Measurements from ENCODE around the gene SCAMP4. TPM values are rescaled to one million over a fixed set of nuclear protein-coding genes. Genes with fewer than 3 reads are reported as not detected.

Gene SCAMP4
- total and polyA plus RNA-seq, 2 of the 13 experiments (the other 11 are each of a cell fraction or from before 2014, with no cell fraction given), result 10.7 to 13.7 TPM

DNA sequence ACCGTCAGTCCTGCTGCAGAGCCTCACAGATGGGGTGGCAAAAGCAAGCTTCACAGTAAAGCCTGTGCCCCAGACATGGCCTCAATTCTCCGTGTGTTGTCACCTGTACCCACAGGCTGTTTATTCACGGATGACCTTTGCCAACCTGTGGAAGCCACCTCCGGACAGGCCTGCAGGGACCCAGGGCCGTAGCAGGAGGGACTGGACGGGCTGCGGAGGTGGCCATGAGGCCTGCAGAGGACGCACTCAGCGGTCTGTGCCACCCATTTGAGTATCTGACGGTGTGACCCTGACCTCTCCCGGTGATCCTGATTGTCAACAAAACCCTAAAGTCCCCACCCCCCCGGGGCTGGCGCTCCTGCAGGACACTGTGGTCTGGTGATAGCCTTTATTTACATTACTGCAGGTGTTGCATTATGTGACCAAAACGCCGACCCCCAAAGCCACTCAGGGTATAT, 34.0 kb upstream of the SCAMP4 start:
- no TSS peak for BruUV-seq (replicated peaks)
- Histone ChIP-seq H3K27me3 (ENCODE audit: control insufficient read depth in 1 of 2, insufficient read depth in 2 of 2, low read length in 2 of 2) (no peaks in the 10 kb centered on the region), H3K9me3 (ENCODE audit: low read length) (no peaks in the 10 kb centered on the region), H3K9ac (ENCODE audit: insufficient read depth, low read depth, low read length) (peak overlapping the region; percentile 45), H3K4me3 (replicated peaks in 1 of 3; ENCODE audit: insufficient read depth in 1 of 3, low read depth in 2 of 3, low read length in 3 of 3) (peak overlapping the region in 2 of 3 experiments; percentile 19 to 53; a peak in 3 of 6 replicates), H3K36me3 (replicated peaks in 1 of 2; ENCODE audit: control insufficient read depth in 1 of 2, insufficient read depth in 2 of 2, low read length in 2 of 2) (peaks cover 0 to 2% of the 10 kb centered on the region in 2 experiments; a peak in 2 of 5 replicates), H3K4me2 (ENCODE audit: low read depth, low read length) (peak overlapping the region; percentile 78), H2AFZ (ENCODE audit: low read length) (no peak overlapping the region), H3K79me2 (ENCODE audit: insufficient read depth, low read length) (peaks cover 32% of the 10 kb centered on the region), H3K4me1 (ENCODE audit: insufficient read depth, low read length) (peaks cover 83% of the 10 kb centered on the region), H4K20me1 (ENCODE audit: insufficient read depth, low read length) (peaks cover 6% of the 10 kb centered on the region; the same call in 1 of the 2 replicates), H3K27ac (ENCODE audit: extremely low read length, insufficient read depth, low read length) (peak overlapping the region; percentile 83)
- 0% methylated on average over 1 of the region's 15 CpGs for WGBS (ENCODE audit: low lambda C conversion rate)
- ChIA-PET POLR2A (interaction anchor here (0.7 to 1.5 kb wide), 3 partner anchors 13 to 31 kb away, joined by 3 to 6 read pairs (median 4); no protein-coding TSS in a partner anchor), CTCF (ENCODE audit: low intra/inter-chr PET ratio, low total read pairs) (no interaction called here)
- intact Hi-C loops (cut with micrococcal nuclease; ENCODE audit: unreplicated experiment) (no loop called here), in situ Hi-C loops (cut with HindIII; ENCODE audit: extremely low pct_ligation_motif_present, low pct_unique_long_range_greater_than_20kb) (no loop called here)
- peak; percentile 93 for FAIRE-seq
- ATAC-seq, result peak; percentile 75
- DNase-seq (ENCODE audit: low spot score), result peak; percentile 90
- TF ChIP-seq, protein P1, sequence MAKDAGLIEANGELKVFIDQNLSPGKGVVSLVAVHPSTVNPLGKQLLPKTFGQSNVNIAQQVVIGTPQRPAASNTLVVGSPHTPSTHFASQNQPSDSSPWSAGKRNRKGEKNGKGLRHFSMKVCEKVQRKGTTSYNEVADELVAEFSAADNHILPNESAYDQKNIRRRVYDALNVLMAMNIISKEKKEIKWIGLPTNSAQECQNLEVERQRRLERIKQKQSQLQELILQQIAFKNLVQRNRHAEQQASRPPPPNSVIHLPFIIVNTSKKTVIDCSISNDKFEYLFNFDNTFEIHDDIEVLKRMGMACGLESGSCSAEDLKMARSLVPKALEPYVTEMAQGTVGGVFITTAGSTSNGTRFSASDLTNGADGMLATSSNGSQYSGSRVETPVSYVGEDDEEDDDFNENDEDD (CRISPR knock-in tag; IDR thresholded peaks at IDR 0.05; ENCODE audit: borderline replicate concordance), result no peak
- TF ChIP-seq ERF (CRISPR knock-in tag; IDR thresholded peaks at IDR 0.05) (peak; percentile 59; the same call in 1 of the 2 replicates), ZNF652 (CRISPR knock-in tag; IDR thresholded peaks at IDR 0.05; ENCODE audit: borderline replicate concordance, low read depth) (no peak), E2F5 (CRISPR knock-in tag; conservative IDR thresholded peaks at IDR 0.05) (no peak), HOXA3 (CRISPR knock-in tag; IDR thresholded peaks at IDR 0.05) (peak; percentile 84), ZSCAN22 (CRISPR knock-in tag; IDR thresholded peaks at IDR 0.05) (no peak), U2AF1 (optimal IDR thresholded peaks at IDR 0.05; ENCODE audit: low read depth, low read length) (no peak), ZNF674 (CRISPR knock-in tag; IDR thresholded peaks at IDR 0.05; ENCODE audit: low read depth) (no peak), MEF2D (CRISPR knock-in tag; IDR thresholded peaks at IDR 0.05) (0 out of 2 replicates have a peak, but pooled peaks have one; percentile 64), ZNF256 (CRISPR knock-in tag; conservative IDR thresholded peaks at IDR 0.05) (no peak), ZBTB25 (CRISPR knock-in tag; IDR thresholded peaks at IDR 0.05) (peak; percentile 99), HNRNPLL (IDR thresholded peaks at IDR 0.05; ENCODE audit: low read depth, low read length, poor library complexity, severe bottlenecking) (peak; percentile 58), MYPOP (CRISPR knock-in tag; IDR thresholded peaks at IDR 0.05) (peak; percentile 56; the same call in 1 of the 2 replicates), KLF16 (CRISPR knock-in tag; IDR thresholded peaks at IDR 0.05) (peak in 1 of 2 experiments; percentile 70; a peak in 1 of 4 replicates), NFE2L2 (IDR thresholded peaks at IDR 0.05; ENCODE audit: low read length) (no peak), PRPF4 (IDR thresholded peaks at IDR 0.05; ENCODE audit: low read depth, low read length, poor library complexity, severe bottlenecking) (no peak), ZFY (CRISPR knock-in tag; IDR thresholded peaks at IDR 0.05) (peak; percentile 84)
- TF ChIP-seq, protein P2, sequence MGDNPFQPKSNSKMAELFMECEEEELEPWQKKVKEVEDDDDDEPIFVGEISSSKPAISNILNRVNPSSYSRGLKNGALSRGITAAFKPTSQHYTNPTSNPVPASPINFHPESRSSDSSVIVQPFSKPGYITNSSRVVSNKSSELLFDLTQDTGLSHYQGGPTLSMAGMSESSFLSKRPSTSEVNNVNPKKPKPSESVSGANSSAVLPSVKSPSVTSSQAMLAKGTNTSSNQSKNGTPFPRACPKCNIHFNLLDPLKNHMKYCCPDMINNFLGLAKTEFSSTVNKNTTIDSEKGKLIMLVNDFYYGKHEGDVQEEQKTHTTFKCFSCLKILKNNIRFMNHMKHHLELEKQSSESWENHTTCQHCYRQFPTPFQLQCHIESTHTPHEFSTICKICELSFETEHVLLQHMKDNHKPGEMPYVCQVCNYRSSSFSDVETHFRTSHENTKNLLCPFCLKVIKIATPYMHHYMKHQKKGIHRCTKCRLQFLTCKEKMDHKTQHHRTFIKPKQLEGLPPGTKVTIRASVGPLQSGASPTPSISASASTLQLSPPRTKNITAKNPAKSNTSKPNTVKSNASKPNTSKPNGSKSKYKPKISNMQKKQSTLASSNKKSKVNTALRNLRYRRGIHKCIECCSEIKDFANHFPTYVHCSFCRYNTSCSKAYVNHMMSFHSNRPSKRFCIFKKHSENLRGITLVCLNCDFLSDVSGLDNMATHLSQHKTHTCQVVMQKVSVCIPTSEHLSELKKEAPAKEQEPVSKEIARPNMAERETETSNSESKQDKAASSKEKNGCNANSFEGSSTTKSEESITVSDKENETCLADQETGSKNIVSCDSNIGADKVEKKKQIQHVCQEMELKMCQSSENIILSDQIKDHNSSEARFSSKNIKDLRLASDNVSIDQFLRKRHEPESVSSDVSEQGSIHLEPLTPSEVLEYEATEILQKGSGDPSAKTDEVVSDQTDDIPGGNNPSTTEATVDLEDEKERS (CRISPR knock-in tag; IDR thresholded peaks at IDR 0.05), result peak; percentile 72; the same call in 1 of the 2 replicates

Measured in HepG2 (cell line).